Urinary bladder (tissue), 4 donors: ENCODE results near the gene RAE1. TPM values are rescaled to one million over a fixed set of nuclear protein-coding genes. Genes with fewer than 3 reads are reported as not detected.
"Not testable (repeated sequence)": the region's sequence is repeated elsewhere in the genome, so short reads cannot be mapped to it uniquely, and the experiment has no call there.

Source experiments
- DNase-seq: peaks from one replicate; pipeline ENCODE4 v3.0.0-alpha.2; 2015; ENCODE audit errors: extremely low spot score
- H3K27ac ChIP-seq: one replicate; pipeline ENCODE4 v1.5.1; 2013; ENCODE audit warnings: low read depth, mild to moderate bottlenecking, moderate library complexity
- H3K36me3 ChIP-seq: one replicate; pipeline ENCODE4 v1.6.1; 2013; ENCODE audit warnings: mild to moderate bottlenecking, moderate library complexity; ENCODE audit not compliant: insufficient read depth
- H3K4me1 ChIP-seq: one replicate; pipeline ENCODE4 v1.6.1; 2013; ENCODE audit warnings: mild to moderate bottlenecking, moderate library complexity; ENCODE audit not compliant: insufficient read depth
- H3K4me3 ChIP-seq: one replicate; pipeline ENCODE4 v1.5.1; 2013; ENCODE audit warnings: low read depth, low read length
- WGBS: extraction: QIAGEN DNeasy Blood & Tissue Kit; methylation state at CpG from one replicate; pipeline ENCODE4 v1.1.7; 2013; 5-methylcytosine and 5-hydroxymethylcytosine counted together
- polyA plus RNA-seq: library from polyadenylated mRNA; stranded (reverse); fragments of 200-250 nt; gene quantifications from one replicate; pipeline ENCODE4 v1.2.3, GENCODE V29; 2013
- total RNA-seq: library from RNA; depleted of rRNA; stranded (reverse); fragments of >200 nt; gene quantifications from one replicate; pipeline ENCODE4 v1.2.3, GENCODE V29; 2014
- donor health status: healthy with polysubstance abuse.
- donor health status: healthy.

Gene RAE1
- total and polyA plus RNA-seq, 2 donors: 20.4 to 23.6 TPM

DNA sequence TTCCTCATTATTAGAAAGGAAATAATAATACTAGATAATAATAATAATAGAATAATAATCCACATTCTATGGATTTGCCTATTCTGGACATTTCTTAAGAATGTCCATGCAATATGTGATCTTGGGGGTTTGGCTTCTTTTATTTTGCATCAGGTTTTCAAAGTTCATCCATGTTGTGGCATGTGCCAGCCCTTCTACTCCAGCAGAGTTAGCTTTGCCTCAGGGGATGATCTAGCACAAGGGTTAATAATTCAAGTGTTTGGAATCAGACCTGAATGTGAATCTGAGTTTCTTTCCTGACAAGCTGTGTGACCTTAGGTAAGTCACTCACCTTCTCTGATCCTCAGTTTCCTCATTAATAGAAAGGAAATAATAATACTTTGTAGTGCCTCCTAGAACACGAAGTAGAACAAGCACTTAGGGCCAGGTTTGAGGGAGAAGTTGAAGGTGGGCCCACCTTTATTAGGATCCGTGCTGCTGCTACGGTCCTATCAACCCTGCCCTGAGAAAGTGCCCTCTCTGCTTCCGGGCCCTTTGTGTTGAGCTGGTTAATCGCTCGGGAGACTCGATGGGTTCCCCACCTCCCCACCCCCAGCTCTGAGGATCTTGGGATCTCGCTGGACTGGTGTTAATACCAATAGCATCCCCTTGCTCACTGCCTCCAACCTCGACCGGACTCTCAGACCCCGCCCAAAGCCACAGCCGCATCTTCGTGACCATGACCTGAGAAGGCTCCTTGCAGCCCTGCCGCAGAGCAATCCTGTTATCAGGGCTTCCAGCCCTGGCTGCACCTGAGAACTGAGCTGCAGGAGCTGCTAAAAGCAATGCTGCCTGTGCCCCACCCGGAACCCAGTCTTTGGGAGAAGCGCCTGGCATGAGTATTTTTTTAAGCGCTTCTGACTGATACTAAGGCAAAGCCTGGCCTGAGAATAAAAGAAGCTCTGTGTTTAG, 67.0 kb downstream of the RAE1 start:
- DNase-seq: no peak
- no peaks in the 10 kb centered on the region for H3K4me1 ChIP-seq
- no peak overlapping the region for H3K27ac ChIP-seq
- no peaks in the 10 kb centered on the region for H3K36me3 ChIP-seq
- WGBS: 62% methylated on average over 17 of the region's 17 CpGs
- H3K4me3 ChIP-seq: no peak overlapping the region

DNA sequence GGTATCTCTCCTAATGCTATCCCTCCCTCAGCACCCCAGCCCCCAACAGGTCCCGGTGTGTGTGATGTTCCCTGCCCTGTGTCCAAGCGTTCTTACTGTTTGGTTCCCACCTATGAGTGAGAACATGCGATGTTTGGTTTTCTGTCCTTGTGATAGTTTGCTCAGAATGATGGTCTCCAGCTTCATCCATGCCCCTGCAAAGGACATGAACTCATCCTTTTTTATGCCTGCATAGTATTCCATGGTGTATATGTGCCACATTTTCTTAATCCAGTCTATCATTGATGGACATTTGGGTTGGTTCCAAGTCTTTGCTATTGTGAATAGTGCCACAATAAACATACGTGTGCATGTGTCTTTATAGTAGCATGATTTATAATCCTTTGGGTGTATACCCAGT, 68.4 kb downstream of the RAE1 start:
- H3K36me3 ChIP-seq, H3K4me3 ChIP-seq, H3K4me1 ChIP-seq, H3K27ac ChIP-seq, DNase-seq: not testable (repeated sequence)
- WGBS: 97% methylated on average over 4 of the region's 4 CpGs

DNA sequence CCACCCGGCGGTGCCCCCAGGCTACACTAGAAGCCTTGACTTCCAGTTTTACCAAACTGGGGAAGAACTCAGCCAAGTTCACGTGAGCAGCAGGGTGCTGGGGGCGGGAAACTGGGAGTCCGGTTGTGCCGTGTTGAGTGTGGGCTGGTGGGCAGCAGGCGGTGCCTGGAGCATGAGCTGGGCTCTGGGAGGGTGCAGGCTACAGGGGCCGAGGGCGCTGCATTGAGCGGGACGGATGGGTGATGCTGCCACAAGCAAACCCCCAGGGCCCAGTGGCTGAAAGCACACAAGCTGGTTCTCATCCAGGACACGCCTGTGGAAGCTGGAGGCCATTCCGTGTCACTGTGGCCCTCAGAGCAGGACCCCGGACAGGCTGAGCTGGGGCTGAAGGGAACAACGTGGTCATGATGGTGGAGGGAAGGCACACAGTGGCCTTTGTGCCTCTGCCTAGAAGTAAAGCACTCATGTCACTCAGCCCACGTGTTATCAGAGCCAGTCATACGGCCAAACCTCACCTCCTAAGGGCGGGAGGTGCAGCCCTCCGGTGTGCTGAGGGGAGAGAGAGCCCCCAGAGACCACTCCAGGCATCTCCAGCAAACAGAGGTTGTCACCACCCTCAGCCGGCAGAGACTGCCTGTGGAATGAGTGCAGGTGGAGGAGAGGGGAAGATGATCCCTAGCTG, 69.7 kb downstream of the RAE1 start:
- Histone ChIP-seq H3K27ac (no peak overlapping the region), H3K36me3 (no peaks in the 10 kb centered on the region), H3K4me3 (no peak overlapping the region), H3K4me1 (no peaks in the 10 kb centered on the region)
- 71% methylated on average over 20 of the region's 20 CpGs for WGBS
- no peak for DNase-seq

DNA sequence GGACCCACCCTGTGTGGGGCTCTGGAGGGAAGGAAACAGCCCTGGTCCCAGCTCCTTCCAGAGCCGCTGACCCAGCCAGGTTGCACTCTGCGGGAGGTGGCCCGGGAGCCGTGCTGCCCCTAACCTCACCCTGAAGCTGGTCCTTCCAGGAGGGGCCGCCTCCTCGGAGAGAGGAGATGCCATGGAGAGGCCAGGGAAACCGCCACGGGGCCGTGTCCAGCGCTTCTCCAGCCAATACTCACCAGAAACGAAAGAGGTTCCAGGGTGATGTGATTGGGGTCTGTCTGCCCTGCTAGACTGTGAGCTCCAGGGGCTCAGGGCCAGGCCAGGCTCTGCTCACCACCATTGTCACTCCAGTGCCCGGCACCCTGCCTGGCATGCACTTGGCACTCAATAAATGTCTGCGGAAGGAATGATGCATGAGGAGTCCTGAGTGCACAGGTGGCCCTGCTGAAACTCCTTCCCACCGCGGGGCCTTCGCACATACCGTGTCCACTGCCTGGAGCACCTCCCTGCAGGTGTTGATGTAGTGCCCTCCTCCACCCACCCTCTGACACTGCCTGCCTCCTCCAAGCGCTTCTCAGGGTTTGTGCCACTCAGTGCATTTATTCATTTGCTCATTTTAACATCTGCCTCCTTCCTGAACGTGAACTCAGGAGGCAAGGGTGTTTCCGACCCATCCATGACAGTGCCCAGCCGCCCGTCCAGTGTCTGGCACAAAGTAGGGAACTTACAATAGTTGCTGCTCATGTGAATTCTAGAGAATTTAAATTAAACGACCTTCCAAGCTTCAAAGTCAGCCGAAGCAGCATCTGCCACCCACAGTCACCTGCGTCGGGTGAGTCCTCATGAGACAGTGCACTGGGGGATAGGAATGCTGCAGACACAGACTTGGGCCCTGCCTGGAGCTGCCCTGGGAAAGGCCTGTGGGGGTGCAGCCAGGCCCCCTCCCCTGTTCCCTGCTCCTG, 70.5 kb downstream of the RAE1 start:
- WGBS: 85% methylated on average over 26 of the region's 26 CpGs
- Histone ChIP-seq H3K4me3 (no peak overlapping the region), H3K27ac (no peak overlapping the region), H3K4me1 (no peaks in the 10 kb centered on the region), H3K36me3 (no peaks in the 10 kb centered on the region)
- no peak for DNase-seq

DNA sequence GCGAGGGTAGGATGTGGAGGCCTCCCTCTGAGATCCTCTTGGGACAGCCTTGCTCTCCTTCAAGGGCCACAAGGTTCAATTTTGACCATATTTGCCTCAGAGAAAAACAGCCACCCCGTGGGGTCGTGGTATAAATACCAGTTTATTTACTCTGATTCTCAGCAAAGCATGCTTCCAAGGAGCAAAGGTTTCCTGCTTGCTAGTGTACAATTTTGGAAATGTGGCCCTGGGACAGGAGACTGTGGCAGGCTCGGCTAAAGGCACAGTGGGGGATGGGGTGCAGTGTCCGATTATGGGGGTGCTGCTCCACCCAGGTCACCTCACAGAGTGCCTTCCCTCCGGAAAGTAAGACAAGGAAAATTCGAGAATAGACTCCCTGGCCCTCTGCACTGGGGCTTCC, 71.2 kb downstream of the RAE1 start:
- Histone ChIP-seq H3K36me3 (no peaks in the 10 kb centered on the region), H3K4me3 (no peak overlapping the region), H3K27ac (no peak overlapping the region), H3K4me1 (no peaks in the 10 kb centered on the region)
- no peak for DNase-seq
- 65% methylated on average over 7 of the region's 7 CpGs for WGBS

DNA sequence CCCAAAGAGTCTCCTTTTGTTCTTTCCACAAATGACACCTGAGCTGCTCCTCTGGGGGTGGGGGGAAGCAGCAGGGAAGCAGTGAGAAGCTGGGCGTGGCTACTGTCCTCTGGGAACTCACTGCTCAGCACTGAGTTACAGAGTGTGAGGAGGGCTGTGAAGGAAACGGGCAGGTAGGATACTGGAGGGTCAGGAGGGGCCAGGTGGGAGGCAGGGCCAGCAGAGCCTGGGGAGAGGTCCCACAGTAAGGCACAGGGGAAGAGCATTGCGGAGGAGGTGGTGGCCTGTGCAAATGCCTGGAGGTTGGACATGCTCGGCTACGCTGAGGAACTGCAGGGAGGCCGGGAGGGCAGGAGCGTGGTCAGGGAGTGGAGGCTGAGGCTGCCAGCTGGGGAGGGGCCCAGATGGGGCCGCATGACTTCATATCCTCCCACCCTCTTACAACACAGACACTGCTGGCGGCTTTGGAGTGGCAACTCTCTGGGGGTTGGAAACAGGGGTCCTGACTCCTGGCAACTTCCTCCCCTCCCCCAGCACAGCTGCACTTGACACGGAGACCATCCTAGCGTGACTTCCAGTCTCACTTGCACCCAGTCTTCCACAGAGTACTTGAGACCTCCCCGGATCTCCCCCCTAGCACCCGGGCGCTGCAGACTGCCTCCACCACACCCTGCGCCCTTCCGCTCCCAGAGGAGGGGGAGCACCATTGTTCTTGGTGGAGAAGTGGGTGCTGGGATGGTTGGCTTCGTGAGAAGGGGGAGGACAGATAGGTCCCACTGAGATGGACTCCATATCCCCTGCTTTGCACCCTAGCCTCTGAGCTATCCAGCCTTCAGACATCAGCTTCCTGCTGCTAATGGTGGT, 74.3 kb downstream of the RAE1 start:
- WGBS: 66% methylated on average over 17 of the region's 17 CpGs
- no peak overlapping the region for H3K27ac ChIP-seq
- no peak for DNase-seq
- no peaks in the 10 kb centered on the region for H3K36me3 ChIP-seq
- no peak overlapping the region for H3K4me3 ChIP-seq
- H3K4me1 ChIP-seq: no peaks in the 10 kb centered on the region

DNA sequence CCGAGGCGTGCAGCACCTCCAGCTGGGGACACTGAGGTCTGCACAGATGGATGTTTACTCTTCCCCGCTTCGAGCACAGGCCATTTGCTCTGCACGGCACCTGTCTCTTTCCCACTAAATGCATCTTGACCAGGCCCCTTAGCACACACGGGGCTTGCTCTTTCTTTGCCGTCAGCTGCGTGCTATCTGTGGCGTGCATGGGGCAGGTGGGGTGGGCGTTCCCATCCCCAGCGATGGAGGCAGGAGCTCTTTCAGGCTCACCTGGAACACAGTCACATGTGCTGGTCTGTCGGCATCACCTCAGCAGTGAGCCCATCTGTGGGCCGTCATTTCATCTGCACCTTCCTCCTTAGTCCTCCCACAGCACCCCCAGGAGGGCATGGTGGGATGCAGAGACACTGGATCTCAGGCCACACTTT, 75.2 kb downstream of the RAE1 start:
- Histone ChIP-seq H3K36me3 (no peaks in the 10 kb centered on the region), H3K4me3 (no peak overlapping the region), H3K4me1 (no peaks in the 10 kb centered on the region), H3K27ac (no peak overlapping the region)
- DNase-seq: no peak
- 86% methylated on average over 13 of the region's 13 CpGs for WGBS

DNA sequence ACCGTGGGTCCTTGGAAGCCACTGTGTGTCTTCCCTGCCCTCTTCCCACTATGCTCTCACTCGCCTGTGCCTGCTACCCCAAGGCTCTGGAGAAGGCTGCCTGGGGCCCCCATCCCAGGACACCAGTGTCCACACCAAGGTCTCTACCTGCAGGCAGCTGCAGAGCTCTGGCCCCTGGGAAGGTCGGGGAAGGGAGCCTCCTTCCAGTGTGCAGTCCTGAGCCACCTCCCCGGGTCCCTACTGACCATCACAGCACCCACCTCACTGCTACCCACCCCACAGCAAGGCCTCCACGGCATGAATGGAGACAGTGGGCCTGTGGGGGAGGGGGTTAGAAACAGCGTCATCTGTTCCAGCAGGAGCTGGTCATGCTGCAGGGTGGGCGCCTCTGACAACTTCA, 75.8 kb downstream of the RAE1 start:
- no peak overlapping the region for H3K27ac ChIP-seq
- no peaks in the 10 kb centered on the region for H3K4me1 ChIP-seq
- H3K36me3 ChIP-seq: no peaks in the 10 kb centered on the region
- 83% methylated on average over 7 of the region's 7 CpGs for WGBS
- no peak for DNase-seq
- no peak overlapping the region for H3K4me3 ChIP-seq

DNA sequence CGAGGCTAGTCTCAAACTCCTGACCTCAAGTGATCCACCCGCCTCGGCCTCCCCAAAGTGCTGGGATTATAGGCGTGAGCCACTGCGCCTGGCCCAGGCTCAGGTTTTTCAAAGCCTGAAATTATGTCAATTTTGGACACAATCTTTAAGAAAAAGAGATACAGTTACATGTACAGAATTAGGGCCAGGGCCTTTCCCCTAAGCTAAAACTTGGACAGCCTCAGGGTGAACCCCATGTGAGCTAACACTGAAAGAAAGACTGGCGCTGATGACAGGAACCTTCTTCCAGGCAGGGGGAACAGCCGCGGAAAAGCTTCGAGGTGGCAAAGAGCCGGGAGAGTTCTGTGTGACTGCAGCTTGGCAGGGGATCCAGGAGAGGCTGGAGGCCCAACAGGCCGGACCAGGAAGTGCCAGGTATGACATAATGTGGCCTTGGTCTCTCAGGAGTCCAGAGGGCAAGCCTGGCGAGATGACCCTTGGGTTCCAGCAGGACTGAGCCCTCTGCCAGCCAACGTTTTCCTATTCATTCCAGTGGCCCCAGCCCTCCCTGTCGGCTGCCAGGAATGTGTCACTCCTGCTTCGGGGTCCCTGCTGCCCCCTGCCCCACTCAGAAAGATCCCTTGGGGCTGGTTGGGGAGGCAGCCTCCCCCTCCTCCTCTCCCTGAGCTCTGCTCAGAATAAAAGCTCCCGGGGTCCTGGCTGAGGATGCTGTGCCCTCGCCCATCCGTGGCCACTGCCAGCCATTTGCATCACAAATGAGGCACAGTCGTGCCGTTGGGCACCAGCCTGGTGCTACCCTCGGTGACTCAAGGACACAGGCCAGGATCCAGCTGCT, 77.5 kb downstream of the RAE1 start:
- DNase-seq: no peak

More for the DNA sequence above, 77.5 kb downstream of the RAE1 start:
- Histone ChIP-seq H3K36me3 (no peaks in the 10 kb centered on the region), H3K4me3 (no peak overlapping the region), H3K27ac (no peak overlapping the region), H3K4me1 (no peaks in the 10 kb centered on the region)
- WGBS: 73% methylated on average over 21 of the region's 21 CpGs
